HG02623 (cell line): ENCODE measurements around the gene MAD1L1.

ENCODE experiments used
- ATAC-seq: cut with Tn5 transposase; IDR thresholded peaks from one replicate; pipeline ENCODE4 v1.9.1; 2021; ENCODE audit warnings: moderate library complexity; ENCODE audit not compliant: unreplicated experiment

The MAD1L1 gene

GRCh38 chr7:1993776-1994740 lies 238.7 kb downstream of the MAD1L1 start:
- no peak for ATAC-seq

- no peak for ATAC-seq
These were observed 239.6 kb downstream of the MAD1L1 start for GRCh38 chr7:1993031-1993695.

GRCh38 chr7:1992554-1992953 lies 240.2 kb downstream of the MAD1L1 start:
- no peak for ATAC-seq

GRCh38 chr7:1990001-1990670 lies 242.6 kb downstream of the MAD1L1 start:
- ATAC-seq = no peak

GRCh38 chr7:1989049-1989860 lies 243.5 kb downstream of the MAD1L1 start:
- ATAC-seq = no peak

GRCh38 chr7:1988533-1988930 lies 244.2 kb downstream of the MAD1L1 start:
- ATAC-seq = no peak

- no peak for ATAC-seq
These were observed 244.9 kb downstream of the MAD1L1 start for GRCh38 chr7:1987591-1988532.

- ATAC-seq = no peak
These were observed 245.6 kb downstream of the MAD1L1 start for GRCh38 chr7:1987084-1987535.

- ATAC-seq = no peak
These were observed 246.2 kb downstream of the MAD1L1 start for GRCh38 chr7:1986366-1987083.

- ATAC-seq = no peak
These were observed 246.8 kb downstream of the MAD1L1 start for GRCh38 chr7:1985936-1986335.

- no peak for ATAC-seq
These were observed 247.7 kb downstream of the MAD1L1 start for GRCh38 chr7:1985042-1985441.

- ATAC-seq = no peak
These were observed 250.9 kb downstream of the MAD1L1 start for GRCh38 chr7:1981878-1982230.

GRCh38 chr7:1981201-1981877 lies 251.4 kb downstream of the MAD1L1 start:
- no peak for ATAC-seq

GRCh38 chr7:1979591-1980560 lies 252.9 kb downstream of the MAD1L1 start:
- ATAC-seq = no peak

- ATAC-seq = no peak
These were observed 253.8 kb downstream of the MAD1L1 start for GRCh38 chr7:1978656-1979590.

- ATAC-seq = no peak
These were observed 254.8 kb downstream of the MAD1L1 start for GRCh38 chr7:1977876-1978441.
